ENCODE measurements around the gene SPG21. TPM values are rescaled to one million over a fixed set of nuclear protein-coding genes. Genes with fewer than 3 reads are reported as not detected.
A peak's percentile ranks its signal among the peaks of the same experiment; 100 is the strongest.

Gene SPG21
- 41.5 TPM for total RNA-seq

DNA sequence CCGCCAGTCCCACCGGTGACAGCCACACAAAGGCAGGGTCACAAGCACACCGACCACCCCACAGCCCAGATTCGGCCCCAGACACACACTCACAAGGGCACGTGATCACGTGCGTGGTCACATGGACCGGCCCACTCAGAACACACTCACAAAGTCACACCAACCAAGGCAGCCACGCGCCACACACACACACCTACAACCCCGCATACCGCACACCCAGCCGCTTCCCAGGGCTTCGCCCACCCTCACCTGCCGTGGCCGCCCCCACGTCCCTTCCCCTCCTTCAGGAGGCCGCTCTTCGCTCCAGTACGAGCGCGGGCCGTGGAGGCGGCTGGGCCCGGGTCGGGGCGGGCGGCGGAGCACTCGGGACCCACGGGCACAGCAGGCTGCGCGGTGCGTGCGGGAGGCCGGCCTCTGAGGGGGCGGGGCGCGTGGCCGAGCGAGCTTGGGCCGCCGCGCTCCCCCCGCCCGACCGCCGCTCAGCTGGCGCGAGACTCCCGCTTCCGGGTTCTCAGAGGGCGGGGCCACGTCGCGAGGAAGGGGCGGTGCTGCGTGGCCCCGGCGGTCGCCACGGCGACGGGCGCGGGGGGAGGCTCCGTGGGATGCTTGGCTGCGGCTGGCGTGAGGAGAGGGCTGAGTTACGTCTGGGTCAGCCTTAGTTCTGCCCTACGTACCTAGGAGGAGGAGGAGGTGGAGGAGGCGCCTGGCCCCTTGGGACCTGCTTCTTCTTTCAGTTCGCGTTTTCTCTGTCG lies at the start of gene SPG21:
SPG21 (minus strand) TSS at position 499 of the 752 bp plus-strand sequence. CDS start 6,345 bp downstream, outside the sequence.
- Histone ChIP-seq H3K4me3 (peak within 1 kb of the TSS; percentile 92 to 98), H3K27me3 (no peaks in the 10 kb centered on the region), H3K9me3 (no peaks in the 10 kb centered on the region), H3K27ac (peak within 1 kb of the TSS; percentile 94 to 96), H3K4me1 (no peaks in the 10 kb centered on the region), H3K36me3 (no peaks in the 10 kb centered on the region)
- intact Hi-C loops (cut with DNase I) = loop anchor here (1.0 kb wide), 1 partner anchor 148 kb away; the partner anchor contains the start of gene PLEKHO2
- peak; percentile 64 to 95 for DNase-seq (ENCODE audit: low spot score in 2 of 2)
- TF ChIP-seq CTCF (IDR thresholded peaks at IDR 0.05) = no peak

DNA sequence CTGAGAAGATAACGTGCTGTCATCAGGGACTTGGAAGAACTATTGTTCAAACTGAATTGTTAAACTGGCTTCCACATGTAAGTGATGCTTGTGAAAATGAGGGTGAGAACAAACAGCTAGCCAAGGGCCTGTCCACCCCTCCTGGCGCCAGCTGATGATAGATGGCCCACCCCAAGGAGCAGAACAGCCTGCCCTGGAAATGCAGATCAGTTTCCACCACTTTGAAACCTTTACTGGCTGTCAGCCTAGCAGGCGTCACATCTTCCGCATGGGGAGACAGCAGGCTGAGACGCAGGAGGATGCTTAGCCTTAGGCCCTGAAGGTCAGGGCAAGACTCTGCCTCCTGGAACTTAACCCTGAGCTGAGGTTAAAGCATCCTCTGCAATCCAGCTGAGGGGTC lies 49.1 kb upstream of the SPG21 start:
- H3K9me3 ChIP-seq = no peaks in the 10 kb centered on the region

DNA sequence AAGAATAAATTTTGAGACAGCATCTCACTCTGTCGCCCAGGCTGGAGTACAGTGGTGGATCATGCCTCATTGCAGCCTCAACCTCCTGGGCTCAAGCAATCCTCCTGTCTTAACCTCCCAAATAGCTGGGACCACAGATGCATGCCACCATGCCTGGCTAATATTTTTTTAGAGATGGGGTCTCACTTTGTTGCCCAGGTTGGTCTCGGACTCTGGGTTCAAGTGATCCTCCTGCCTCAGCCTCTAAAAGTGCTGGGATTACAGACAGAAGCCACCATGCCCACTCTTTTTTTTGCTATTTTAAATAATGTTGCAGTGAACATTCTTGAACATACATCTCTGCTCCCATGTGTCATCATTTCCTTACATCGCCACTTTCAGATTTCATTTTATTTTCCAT lies 48.7 kb upstream of the SPG21 start:
- Histone ChIP-seq H3K4me3 (no peak overlapping the region), H3K27ac (no peak overlapping the region), H3K36me3 (no peaks in the 10 kb centered on the region), H3K9me3 (no peaks in the 10 kb centered on the region), H3K27me3 (no peaks in the 10 kb centered on the region), H3K4me1 (no peaks in the 10 kb centered on the region)
- no peak for TF ChIP-seq CTCF (IDR thresholded peaks at IDR 0.05)
- intact Hi-C loops (cut with DNase I) = loop anchor here (10.0 kb wide), 1 partner anchor 236 kb away; no protein-coding TSS in a partner anchor
- no peak for DNase-seq (ENCODE audit: low spot score in 2 of 2)

More for the DNA sequence above, 49.1 kb upstream of the SPG21 start:
- Histone ChIP-seq H3K36me3 (no peaks in the 10 kb centered on the region), H3K27me3 (no peaks in the 10 kb centered on the region), H3K4me3 (no peak overlapping the region), H3K4me1 (no peaks in the 10 kb centered on the region), H3K27ac (no peak overlapping the region)
- intact Hi-C loops (cut with DNase I) = loop anchor here (10.0 kb wide), 1 partner anchor 236 kb away; no protein-coding TSS in a partner anchor
- no peak for TF ChIP-seq CTCF (IDR thresholded peaks at IDR 0.05)
- DNase-seq (ENCODE audit: low spot score in 2 of 2) = no peak

DNA sequence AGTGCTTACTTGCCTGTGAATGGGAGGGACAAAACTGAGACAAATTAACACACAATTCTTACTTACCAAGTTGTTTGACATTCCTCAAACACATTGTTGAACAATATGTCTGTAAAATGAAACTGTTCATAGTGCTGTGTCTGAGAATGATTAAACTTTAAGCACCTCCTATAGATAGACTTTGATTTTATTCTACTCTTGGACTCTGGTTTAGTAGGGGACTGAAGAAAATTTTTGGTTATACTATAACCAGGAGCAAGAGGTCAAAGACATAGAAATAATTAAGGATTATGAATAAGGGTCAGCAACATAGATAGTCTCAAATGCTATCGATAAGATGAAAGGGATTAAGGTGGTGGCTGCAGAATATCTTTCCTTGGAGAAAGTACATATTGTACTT lies 47.6 kb upstream of the SPG21 start:
- intact Hi-C loops (cut with DNase I) = loop anchor here (10.0 kb wide), 1 partner anchor 237 kb away; no protein-coding TSS in a partner anchor
- no peak for DNase-seq (ENCODE audit: low spot score in 2 of 2)
- Histone ChIP-seq H3K27ac (no peak overlapping the region), H3K4me3 (no peak overlapping the region), H3K4me1 (no peaks in the 10 kb centered on the region), H3K36me3 (no peaks in the 10 kb centered on the region), H3K9me3 (no peaks in the 10 kb centered on the region), H3K27me3 (no peaks in the 10 kb centered on the region)
- no peak for TF ChIP-seq CTCF (IDR thresholded peaks at IDR 0.05)

DNA sequence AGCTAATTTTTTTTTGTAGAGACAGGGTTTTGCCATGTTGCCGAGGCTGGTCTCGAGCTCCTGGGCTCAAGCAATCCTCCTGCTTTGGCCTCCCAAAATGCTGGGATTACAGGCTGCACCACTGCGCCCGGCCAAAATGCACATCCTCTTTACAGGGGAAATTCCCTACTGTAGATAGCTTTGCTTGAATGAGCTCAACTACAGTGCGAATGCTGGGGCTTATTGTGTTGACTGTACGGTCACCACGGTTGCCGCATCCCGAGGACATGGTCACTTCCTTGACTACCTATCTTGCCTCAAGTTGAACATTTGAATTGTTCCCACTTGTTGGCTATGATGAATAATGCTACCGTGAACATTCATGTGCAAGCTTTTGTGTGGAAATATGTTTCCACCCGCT lies 45.0 kb upstream of the SPG21 start:
- H3K27ac ChIP-seq = no peak overlapping the region
- no peaks in the 10 kb centered on the region for H3K36me3 ChIP-seq
- H3K4me3 ChIP-seq = no peak overlapping the region
- intact Hi-C loops (cut with DNase I) = loop anchor here (5.0 to 10.0 kb wide), 3 partner anchors 148 to 263 kb away; partner anchors contain the start of gene RNU5A-1
- no peaks in the 10 kb centered on the region for H3K27me3 ChIP-seq
- H3K4me1 ChIP-seq = no peaks in the 10 kb centered on the region
- TF ChIP-seq CTCF (IDR thresholded peaks at IDR 0.05) = no peak
- DNase-seq (ENCODE audit: low spot score in 2 of 2) = no peak
- no peaks in the 10 kb centered on the region for H3K9me3 ChIP-seq

All from ascending aorta (tissue), 2 donors.